Loucy (cell line): ENCODE data around the gene RELA.

Experiments used
- H2AFZ ChIP-seq: fragments of 200-600 bp; sonication (generic); 2 replicates; pipeline ENCODE4 v1.6.0; 2016; ENCODE audit warnings: antibody characterized with exemption, mild to moderate bottlenecking, low read length, moderate library complexity
- H3F3A ChIP-seq: fragments of 200-600 bp; 2 replicates; pipeline ENCODE4 v1.6.0; 2016; ENCODE audit warnings: antibody characterized with exemption, low read depth, mild to moderate bottlenecking
- H3K27me3 ChIP-seq: fragments of 200-600 bp; sonication (generic); 2 replicates; pipeline ENCODE4 v1.6.1; 2014; ENCODE audit warnings: low read length, mild to moderate bottlenecking; ENCODE audit not compliant: insufficient read depth, poor library complexity, severe bottlenecking
- H3K36me3 ChIP-seq: fragments of 200-600 bp; sonication (generic); 2 replicates; pipeline ENCODE4 v1.6.1; 2016; ENCODE audit warnings: low read length; ENCODE audit not compliant: insufficient read depth
- H3K4me1 ChIP-seq: fragments of 200-600 bp; sonication (generic); 2 replicates; pipeline ENCODE4 v1.5.1; 2014; ENCODE audit warnings: low read length, mild to moderate bottlenecking; ENCODE audit not compliant: insufficient read depth, poor library complexity, severe bottlenecking
- H3K4me2 ChIP-seq: fragments of 200-600 bp; sonication (generic); 2 replicates; pipeline ENCODE4 v1.6.0; 2014; ENCODE audit warnings: antibody characterized with exemption, low read length, low read depth, mild to moderate bottlenecking; ENCODE audit not compliant: poor library complexity, severe bottlenecking
- H3K4me3 ChIP-seq: fragments of 200-600 bp; sonication (generic); 2 replicates; pipeline ENCODE4 v1.5.1; 2014; ENCODE audit warnings: low read length, mild to moderate bottlenecking, mixed read lengths; ENCODE audit not compliant: poor library complexity, severe bottlenecking
- H3K79me2 ChIP-seq: fragments of 200-600 bp; sonication (generic); 2 replicates; pipeline ENCODE4 v1.6.1; 2014; ENCODE audit warnings: low read length; ENCODE audit not compliant: insufficient read depth
- H3K9ac ChIP-seq: fragments of 200-600 bp; sonication (generic); 2 replicates; pipeline ENCODE4 v1.6.0; 2014; ENCODE audit warnings: mild to moderate bottlenecking, low read depth, low read length, moderate library complexity; ENCODE audit not compliant: poor library complexity, severe bottlenecking
- H3K9me2 ChIP-seq: fragments of 200-600 bp; sonication (generic); replicated peaks from 2 replicates; pipeline ENCODE4 v1.6.1; 2016; ENCODE audit warnings: low read depth, low read length, mixed read lengths
- H3K9me3 ChIP-seq: fragments of 200-600 bp; sonication (generic); 2 replicates; pipeline ENCODE4 v1.6.1; 2014; ENCODE audit warnings: mild to moderate bottlenecking, antibody characterized with exemption, low read length, low read depth; ENCODE audit not compliant: insufficient read depth
- H4K20me1 ChIP-seq: fragments of 200-600 bp; sonication (generic); 2 replicates; pipeline ENCODE4 v1.6.0; 2014; ENCODE audit warnings: antibody characterized with exemption, low read length, mild to moderate bottlenecking; ENCODE audit not compliant: insufficient read depth, poor library complexity, severe bottlenecking
- CTCF ChIP-seq: fragments of 200-600 bp; sonication (generic); conservative IDR thresholded peaks from 2 replicates; pipeline ENCODE4 v1.5.1; 2014; ENCODE audit warnings: mild to moderate bottlenecking, antibody characterized with exemption, low read length
- EZH2phosphoT487 ChIP-seq: fragments of 200-600 bp; IDR thresholded peaks from 2 replicates; pipeline ENCODE4 v1.6.1; 2018; ENCODE audit warnings: antibody characterized with exemption, mild to moderate bottlenecking, moderate library complexity, borderline replicate concordance

The RELA gene

GRCh38 chr11:65615229-65615949 lies 47.3 kb downstream of the RELA start, which contains the start of gene PCNX3:
Gene PCNX3 (plus strand): TSS chr11:65615776. CDS start chr11:65616312, 536 bp downstream.
- peak within 1 kb of the TSS; percentile 99 for H3K9ac ChIP-seq
- peaks cover 27% of the 10 kb centered on the region; the same call in 1 of the 2 replicates for H3K36me3 ChIP-seq
- peak within 1 kb of the TSS; percentile 77 for H3K4me3 ChIP-seq
- H4K20me1 ChIP-seq = peaks cover 67% of the 10 kb centered on the region
- no peaks in the 10 kb centered on the region for H3F3A ChIP-seq
- no peaks in the 10 kb centered on the region for H3K9me2 ChIP-seq
- TF ChIP-seq EZH2phosphoT487 (no peak), CTCF (no peak)
- peak within 1 kb of the TSS; percentile 99 for H3K4me2 ChIP-seq
- H3K79me2 ChIP-seq = peaks cover 93% of the 10 kb centered on the region
- no peaks in the 10 kb centered on the region for H3K9me3 ChIP-seq
- no peaks in the 10 kb centered on the region for H3K27me3 ChIP-seq
- H3K4me1 ChIP-seq = peaks cover 36% of the 10 kb centered on the region
- 0 out of 2 replicates have a peak within 1 kb of the TSS, but pooled peaks have one; percentile 24 for H2AFZ ChIP-seq

- Histone ChIP-seq H3K36me3 (peaks cover 7% of the 10 kb centered on the region; the same call in 1 of the 2 replicates), H3K4me3 (peak overlapping the region; percentile 77), H3K9me3 (no peaks in the 10 kb centered on the region), H2AFZ (0 out of 2 replicates have a peak overlapping the region, but pooled peaks have one; percentile 24), H3K9ac (peak overlapping the region; percentile 99), H3K4me2 (peak overlapping the region; percentile 94), H3K27me3 (no peaks in the 10 kb centered on the region), H3K79me2 (peaks cover 93% of the 10 kb centered on the region), H4K20me1 (peaks cover 67% of the 10 kb centered on the region), H3F3A (no peaks in the 10 kb centered on the region), H3K9me2 (no peaks in the 10 kb centered on the region), H3K4me1 (peaks cover 50% of the 10 kb centered on the region)
- TF ChIP-seq EZH2phosphoT487 (no peak), CTCF (no peak)
Observed at GRCh38 chr11:65613091-65613928, 49.4 kb downstream of the RELA start.

GRCh38 chr11:65612691-65613090 lies 50.0 kb downstream of the RELA start:
- peaks cover 91% of the 10 kb centered on the region for H3K79me2 ChIP-seq
- peak overlapping the region; percentile 99 for H3K9ac ChIP-seq
- H2AFZ ChIP-seq = no peak overlapping the region
- H3K4me3 ChIP-seq = peak overlapping the region; percentile 77
- H3K4me2 ChIP-seq = peak overlapping the region; percentile 94
- no peak for TF ChIP-seq CTCF
- no peak for TF ChIP-seq EZH2phosphoT487
- no peaks in the 10 kb centered on the region for H3K9me2 ChIP-seq
- H3K4me1 ChIP-seq = peaks cover 50% of the 10 kb centered on the region
- H3F3A ChIP-seq = no peaks in the 10 kb centered on the region
- peaks cover 60% of the 10 kb centered on the region for H4K20me1 ChIP-seq
- no peaks in the 10 kb centered on the region for H3K9me3 ChIP-seq
- H3K27me3 ChIP-seq = no peaks in the 10 kb centered on the region
- peaks cover 8% of the 10 kb centered on the region; the same call in 1 of the 2 replicates for H3K36me3 ChIP-seq
